ENCODE data around the gene PTPRN2. TPM values are rescaled to one million over a fixed set of nuclear protein-coding genes. Genes with fewer than 3 reads are reported as not detected.

PTPRN2 gene
- total and polyA plus RNA-seq, 9 of the 15 experiments (the other 6 are each of a cell fraction or from before 2014, with no cell fraction given), result not detected

- Histone ChIP-seq H3K36me3 (ENCODE audit: control insufficient read depth, insufficient read depth, low read length) (no peaks in the 10 kb centered on the region), H4K20me1 (replicated peaks; ENCODE audit: control insufficient read depth, insufficient read depth, low read length) (peaks cover 7% of the 10 kb centered on the region; the same call in 1 of the 2 replicates), H3K9ac (ENCODE audit: insufficient read depth in 1 of 2, low read depth in 2 of 2, low read length in 2 of 2) (no peak overlapping the region), H3K4me3 (no peak overlapping the region), H3K9me1 (ENCODE audit: control insufficient read depth, insufficient read depth, low read length) (no peaks in the 10 kb centered on the region), H3K27me3 (ENCODE audit: control insufficient read depth in 2 of 2, insufficient read depth in 2 of 2, low read length in 2 of 2) (peaks cover 26 to 67% of the 10 kb centered on the region in 2 experiments), H3K27ac (ENCODE audit: extremely low read depth, low read depth, low read length) (no peak overlapping the region), H3K4me1 (replicated peaks in 1 of 2; ENCODE audit: control insufficient read depth in 2 of 2, insufficient read depth in 2 of 2, low read length in 2 of 2) (peaks cover 0 to 15% of the 10 kb centered on the region in 2 experiments; a peak in 1 of 5 replicates), H3K9me3 (replicated peaks; ENCODE audit: control insufficient read depth, insufficient read depth, low read depth, low read length) (no peaks in the 10 kb centered on the region), H3K79me2 (ENCODE audit: control insufficient read depth, insufficient read depth, low read length) (no peaks in the 10 kb centered on the region), H2AFZ (ENCODE audit: low read depth, low read length) (no peak overlapping the region), H3K4me2 (ENCODE audit: insufficient read depth, low read length) (no peak overlapping the region)
- 5% methylated on average over 31 of the region's 31 CpGs for WGBS (ENCODE audit: insufficient coverage, low coverage, missing lambda C conversion rate)
- POLR2A ChIA-PET, result no interaction called here
- in situ Hi-C loops (cut with MboI) (no loop called here), intact Hi-C loops (cut with micrococcal nuclease) (no loop called here)
- FAIRE-seq (no peak), ATAC-seq (no peak), DNase-seq (ENCODE audit: extremely low read depth in 1 of 4, low spot score in 3 of 4) (peak in 1 of 4 experiments; percentile 37)
- no TSS peak for BruUV-seq (replicated peaks)
- CTCF ChIA-PET (ENCODE audit: low intra/inter-chr PET ratio), result no interaction called here
- no peak for TF ChIP-seq ZNF232 (CRISPR knock-in tag; IDR thresholded peaks at IDR 0.05)
- TF ChIP-seq NCOA4 (IDR thresholded peaks at IDR 0.05; ENCODE audit: partially characterized antibody), result no peak
- TF ChIP-seq ARID2 (IDR thresholded peaks at IDR 0.05), result no peak
- no peak for TF ChIP-seq ZNF324 (CRISPR knock-in tag; IDR thresholded peaks at IDR 0.05)
- TF ChIP-seq ZNF277 (CRISPR knock-in tag; IDR thresholded peaks at IDR 0.05; ENCODE audit: borderline replicate concordance), result no peak
- TF ChIP-seq JUNB (CRISPR knock-in tag; conservative IDR thresholded peaks at IDR 0.05), result 0 out of 2 replicates have a peak, but pooled peaks have one; percentile 32
- no peak for TF ChIP-seq E2F6 (IDR thresholded peaks at IDR 0.05; ENCODE audit: borderline replicate concordance in 1 of 2, extremely low read depth in 1 of 2, insufficient read depth in 1 of 2, insufficient read length in 1 of 2, low read depth in 1 of 2, low read length in 1 of 2, poor library complexity in 1 of 2, severe bottlenecking in 1 of 2)
- TF ChIP-seq ZNF639 (CRISPR knock-in tag; conservative IDR thresholded peaks at IDR 0.05 in 1 of 2, IDR thresholded peaks at IDR 0.05 in 1 of 2), result no peak
- no peak for TF ChIP-seq NKRF (IDR thresholded peaks at IDR 0.05; ENCODE audit: borderline replicate concordance)
- no peak for TF ChIP-seq ZNF644 (tag; IDR thresholded peaks at IDR 0.05; ENCODE audit: low read depth)
- no peak for TF ChIP-seq KDM2B (CRISPR knock-in tag; IDR thresholded peaks at IDR 0.05)
- TF ChIP-seq WHSC1 (IDR thresholded peaks at IDR 0.05; ENCODE audit: low read length), result no peak
- peak; percentile 37; the same call in 1 of the 2 replicates for TF ChIP-seq FOSL1 (tag; conservative IDR thresholded peaks at IDR 0.05)
- TF ChIP-seq HSF4 (CRISPR knock-in tag; IDR thresholded peaks at IDR 0.05; ENCODE audit: borderline replicate concordance), result no peak
Measured at GRCh38 chr7:157908006-157908782, 679.4 kb downstream of the PTPRN2 start.
